Effector CD4-positive, alpha-beta T cell (primary cell): Measurements from ENCODE around the gene ETNK1.
"Not testable (repeated sequence)": the region's sequence is repeated elsewhere in the genome, so short reads cannot be mapped to it uniquely, and the experiment has no call there.

ENCODE experiments used
- DNase-seq: peaks from one replicate; pipeline ENCODE4 v3.0.0-alpha.2; 2020
- total RNA-seq: gene quantifications from one replicate; lab custom pipeline; 2026; lab: John Stamatoyannopoulos, UW

ETNK1 gene, protein sequence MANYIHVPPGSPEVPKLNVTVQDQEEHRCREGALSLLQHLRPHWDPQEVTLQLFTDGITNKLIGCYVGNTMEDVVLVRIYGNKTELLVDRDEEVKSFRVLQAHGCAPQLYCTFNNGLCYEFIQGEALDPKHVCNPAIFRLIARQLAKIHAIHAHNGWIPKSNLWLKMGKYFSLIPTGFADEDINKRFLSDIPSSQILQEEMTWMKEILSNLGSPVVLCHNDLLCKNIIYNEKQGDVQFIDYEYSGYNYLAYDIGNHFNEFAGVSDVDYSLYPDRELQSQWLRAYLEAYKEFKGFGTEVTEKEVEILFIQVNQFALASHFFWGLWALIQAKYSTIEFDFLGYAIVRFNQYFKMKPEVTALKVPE
- total RNA-seq: 99.4 reads per million, percentile 82 among the genes with 10 or more reads in this experiment

DNA sequence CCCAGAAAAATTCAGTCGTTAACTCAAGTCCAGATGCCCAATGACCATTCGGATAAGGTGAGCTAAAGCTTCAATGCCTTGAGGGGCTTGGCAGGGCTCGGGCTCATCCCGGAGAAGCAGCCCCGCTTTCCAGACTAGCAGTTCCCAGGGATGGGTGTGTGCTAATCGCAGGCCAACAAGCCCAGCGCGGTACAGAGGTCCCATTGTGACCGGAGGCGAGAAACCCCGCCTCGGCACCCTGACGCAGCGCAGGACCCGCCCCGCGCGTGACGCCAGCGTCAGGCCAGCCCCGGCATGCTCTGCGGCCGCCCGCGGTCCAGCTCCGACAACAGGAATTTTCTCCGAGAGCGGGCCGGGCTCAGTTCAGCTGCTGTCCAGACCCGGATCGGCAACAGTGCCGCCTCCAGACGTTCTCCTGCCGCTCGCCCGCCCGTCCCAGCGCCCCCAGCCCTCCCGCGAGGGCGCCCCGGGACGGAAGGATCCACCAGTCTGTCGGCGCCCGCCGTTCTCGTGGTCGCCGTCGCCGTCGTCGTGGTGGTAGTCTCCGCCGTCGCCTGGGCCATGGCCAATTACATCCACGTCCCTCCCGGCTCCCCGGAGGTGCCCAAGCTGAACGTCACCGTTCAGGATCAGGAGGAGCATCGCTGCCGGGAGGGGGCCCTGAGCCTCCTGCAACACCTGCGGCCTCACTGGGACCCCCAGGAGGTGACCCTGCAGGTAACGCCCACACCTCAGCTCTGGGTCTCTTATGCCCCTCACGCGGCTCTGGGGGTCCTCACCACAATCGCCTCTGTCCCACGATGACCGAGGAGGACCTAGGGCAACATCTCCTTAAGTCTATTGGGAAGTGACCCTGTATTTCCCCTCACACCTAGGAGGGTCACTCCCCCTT, at the start of gene ETNK1:
TSS of gene ETNK1 (plus strand) at position 302 of the 892 bp plus-strand sequence. CDS start at position 562, 260 bp downstream.
- peak; percentile 73 for DNase-seq

- DNase-seq: no peak
Observed at GRCh38 chr12:22576065-22576464, 48.9 kb upstream of the ETNK1 start.

DNA sequence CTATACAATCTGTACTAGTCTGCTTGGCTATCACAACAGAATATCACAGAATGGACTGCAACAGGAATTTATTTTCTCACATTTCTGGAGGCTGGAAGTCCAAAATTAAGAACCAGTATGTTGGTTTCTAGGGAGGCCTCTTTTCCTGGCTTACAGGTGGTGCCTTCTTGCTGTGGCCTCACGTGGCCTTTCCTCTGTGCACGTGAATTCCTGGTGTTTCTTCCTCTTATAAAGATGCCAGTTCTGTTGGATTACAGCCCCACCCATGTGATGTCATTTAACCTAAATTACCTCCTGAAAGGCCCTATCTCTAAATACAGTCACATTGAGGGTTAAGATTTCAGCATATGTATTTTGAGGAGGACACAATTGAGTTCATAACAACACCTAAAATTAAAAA, 48.5 kb upstream of the ETNK1 start:
- no peak for DNase-seq

- no peak for DNase-seq
Observed at GRCh38 chr12:22577667-22578066, 47.3 kb upstream of the ETNK1 start.

GRCh38 chr12:22578328-22578727, 46.6 kb upstream of the ETNK1 start:
- no peak for DNase-seq

- no peak for DNase-seq
Observed at GRCh38 chr12:22588817-22589216, 36.2 kb upstream of the ETNK1 start.

- DNase-seq: no peak
Observed at GRCh38 chr12:22593864-22594263, 31.1 kb upstream of the ETNK1 start.

- not testable (repeated sequence) for DNase-seq
Observed at GRCh38 chr12:22597539-22597938, 27.4 kb upstream of the ETNK1 start.

GRCh38 chr12:22598141-22598762, 26.7 kb upstream of the ETNK1 start:
- DNase-seq: no peak

DNA sequence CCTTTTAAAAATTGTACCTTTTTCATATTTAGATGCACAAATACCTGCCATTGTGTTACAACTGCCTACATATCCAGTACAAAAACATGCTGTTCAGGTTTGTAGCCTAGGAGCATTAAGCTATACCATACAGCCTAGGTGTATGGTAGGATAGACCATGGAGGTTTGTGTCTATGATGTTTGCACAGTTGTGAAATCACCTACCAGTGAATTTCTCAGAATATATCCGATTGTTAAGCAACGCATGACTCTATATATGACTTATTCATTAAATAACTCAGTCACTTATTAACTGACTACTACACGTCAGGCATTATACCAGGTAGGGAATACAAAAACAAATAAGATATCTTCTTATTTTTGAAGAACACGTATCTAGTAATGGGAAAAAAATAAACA, 26.2 kb upstream of the ETNK1 start:
- DNase-seq: no peak

DNA sequence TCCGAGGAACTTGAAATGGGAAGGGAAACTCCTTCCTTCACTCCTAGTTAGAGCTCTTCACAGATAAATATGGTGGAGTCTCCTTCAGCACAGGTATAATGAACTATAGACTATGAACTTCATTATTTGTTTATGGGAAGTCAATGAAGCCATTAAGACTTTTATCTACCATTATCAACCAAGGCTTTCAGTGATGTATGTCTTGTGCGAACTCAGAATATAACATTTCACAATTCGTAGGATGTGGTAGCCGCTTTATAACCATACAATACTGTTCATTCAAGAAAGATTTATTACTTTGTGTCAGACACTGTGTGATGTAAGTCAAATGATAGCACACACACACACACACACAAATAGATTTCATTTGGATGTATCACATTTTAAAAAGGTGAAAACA, 24.8 kb upstream of the ETNK1 start:
- DNase-seq: no peak

DNA sequence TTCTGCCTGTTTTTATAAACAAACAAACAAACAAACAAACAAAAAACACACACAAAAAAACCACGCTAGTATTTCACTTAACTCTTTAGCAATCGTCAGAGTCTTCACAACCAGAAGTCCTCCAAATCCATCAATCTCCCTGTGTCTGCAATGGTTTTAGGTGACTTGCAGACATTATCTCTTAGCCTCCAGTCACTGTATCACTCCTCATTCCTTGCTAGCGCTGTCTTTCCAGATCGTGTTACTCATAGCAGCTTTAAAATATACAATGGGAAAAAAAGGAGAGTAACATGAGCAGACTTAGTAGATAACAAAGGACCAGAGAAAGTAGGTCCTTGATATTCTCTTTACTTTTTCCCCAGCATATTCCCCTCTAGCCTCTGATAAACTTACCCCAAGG, 15.5 kb upstream of the ETNK1 start:
- no peak for DNase-seq

DNA sequence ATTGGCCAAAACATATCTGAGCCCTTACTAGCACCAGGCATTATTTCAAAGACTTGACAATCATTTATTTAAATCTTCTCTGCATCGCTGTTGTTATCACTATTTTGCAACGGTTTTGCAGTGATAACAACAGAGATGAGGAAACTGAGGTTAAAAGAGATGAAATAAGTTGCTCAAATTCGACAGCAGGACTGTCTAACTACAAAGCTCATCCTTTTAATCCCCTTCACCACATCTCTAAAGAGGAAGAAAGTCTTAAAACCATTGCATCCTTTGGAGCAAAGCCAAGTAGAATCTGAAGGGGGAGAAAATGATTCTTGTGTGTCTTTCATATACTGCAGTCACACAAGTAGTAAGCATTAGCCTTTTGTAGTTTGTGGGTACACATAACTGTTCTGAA, 14.8 kb upstream of the ETNK1 start:
- DNase-seq: no peak

- not testable (repeated sequence) for DNase-seq
Observed at GRCh38 chr12:22612822-22613221, 12.1 kb upstream of the ETNK1 start.

DNA sequence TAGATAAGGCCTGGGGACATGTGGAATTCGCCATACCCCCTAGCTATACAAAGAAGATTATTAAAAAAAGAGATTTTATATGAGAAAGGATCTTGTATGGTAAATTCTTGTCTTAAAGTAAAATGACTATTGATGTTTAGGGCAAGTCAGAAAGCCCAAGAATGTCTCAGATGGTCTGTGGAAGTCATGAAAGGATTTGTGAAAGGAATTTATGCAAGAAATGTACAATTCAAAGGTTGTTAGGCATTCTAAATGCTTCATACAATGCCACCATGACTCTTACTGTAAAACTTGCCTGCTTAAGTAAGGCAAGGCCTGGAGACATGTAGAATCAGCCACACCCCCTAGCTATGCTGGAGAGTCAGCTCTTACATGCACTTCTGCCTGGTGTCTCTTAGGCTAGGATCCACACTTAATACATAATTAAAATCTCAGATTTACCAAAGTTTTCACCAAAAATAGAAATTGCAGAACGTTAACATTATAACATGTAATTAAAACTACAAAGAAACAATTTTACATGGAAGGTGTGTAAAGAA, 8.9 kb upstream of the ETNK1 start:
- DNase-seq: no peak

GRCh38 chr12:22617630-22618029, 7.3 kb upstream of the ETNK1 start:
- DNase-seq: no peak

GRCh38 chr12:22624548-22624869, 462 bp upstream of the ETNK1 start:
- DNase-seq: no peak

GRCh38 chr12:22625762-22626294, 857 bp downstream of the ETNK1 start:
- DNase-seq: peak; percentile 13

DNA sequence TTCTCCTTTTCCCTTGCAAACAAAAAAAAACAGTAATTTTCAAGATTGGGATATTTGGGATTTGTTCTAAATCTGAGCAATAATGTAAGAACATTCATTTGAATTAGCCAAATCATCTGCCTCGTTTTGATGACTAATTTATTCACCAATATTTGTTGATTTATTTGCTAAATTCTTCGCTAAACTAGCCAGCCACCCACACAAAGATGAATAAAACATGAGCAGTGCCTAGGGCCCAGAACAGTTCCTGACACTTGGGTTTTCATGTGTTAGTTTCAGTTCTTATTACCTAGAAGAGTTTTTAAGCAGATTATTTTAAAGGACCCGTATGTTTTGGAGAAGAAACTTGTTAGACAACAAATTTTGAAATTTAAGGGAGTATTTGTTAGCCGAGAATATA, 1.4 kb downstream of the ETNK1 start:
- no peak for DNase-seq

- no peak for DNase-seq
Observed at GRCh38 chr12:22627371-22627770, 2.4 kb downstream of the ETNK1 start.

DNA sequence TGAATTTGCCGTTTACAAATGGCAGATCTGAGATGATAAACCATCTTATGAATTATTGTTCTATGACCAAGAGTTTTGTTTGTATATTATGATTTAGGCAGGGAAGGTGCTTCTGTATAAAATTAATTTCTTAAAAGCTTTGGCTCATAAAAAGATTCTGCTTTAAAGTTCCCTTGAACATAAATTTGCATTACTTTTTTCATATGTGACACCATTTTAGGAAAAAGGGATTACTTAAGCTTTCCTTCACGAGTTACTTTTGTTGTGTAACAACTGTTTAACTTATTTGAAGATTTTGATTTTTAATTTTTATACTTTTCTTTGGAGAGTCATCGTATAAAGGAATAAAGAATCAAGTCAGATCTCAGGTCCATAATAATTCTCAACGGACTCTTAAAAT, 3.3 kb downstream of the ETNK1 start:
- no peak for DNase-seq

GRCh38 chr12:22631863-22632463, 7.0 kb downstream of the ETNK1 start:
- no peak for DNase-seq

DNA sequence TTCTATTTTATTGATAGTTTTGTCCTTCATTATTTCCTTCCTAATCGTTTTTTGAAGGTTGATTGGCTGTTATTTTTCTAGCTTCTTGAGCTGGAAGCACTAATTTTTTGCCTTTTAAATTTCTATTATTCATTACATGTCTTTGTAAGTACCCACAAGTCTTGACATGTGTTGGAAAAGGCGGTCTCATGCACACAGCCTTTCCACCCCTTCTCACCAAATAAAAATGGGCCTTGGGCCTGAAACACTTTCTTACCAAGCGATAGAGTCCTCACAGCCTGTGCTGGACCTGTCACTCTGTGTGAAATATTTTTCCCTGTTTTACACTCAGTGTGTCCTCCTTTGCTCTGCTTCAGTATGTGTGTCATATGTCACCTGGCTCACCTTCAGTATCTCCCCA, 9.9 kb downstream of the ETNK1 start:
- DNase-seq: no peak
